Measurements from ENCODE around the gene NR2C1. TPM values are rescaled to one million over a fixed set of nuclear protein-coding genes. Genes with fewer than 3 reads are reported as not detected.

Gene NR2C1
- 10 to 100 TPM; 13.3 to 36.0 (median 19.6) TPM for total RNA-seq

DNA sequence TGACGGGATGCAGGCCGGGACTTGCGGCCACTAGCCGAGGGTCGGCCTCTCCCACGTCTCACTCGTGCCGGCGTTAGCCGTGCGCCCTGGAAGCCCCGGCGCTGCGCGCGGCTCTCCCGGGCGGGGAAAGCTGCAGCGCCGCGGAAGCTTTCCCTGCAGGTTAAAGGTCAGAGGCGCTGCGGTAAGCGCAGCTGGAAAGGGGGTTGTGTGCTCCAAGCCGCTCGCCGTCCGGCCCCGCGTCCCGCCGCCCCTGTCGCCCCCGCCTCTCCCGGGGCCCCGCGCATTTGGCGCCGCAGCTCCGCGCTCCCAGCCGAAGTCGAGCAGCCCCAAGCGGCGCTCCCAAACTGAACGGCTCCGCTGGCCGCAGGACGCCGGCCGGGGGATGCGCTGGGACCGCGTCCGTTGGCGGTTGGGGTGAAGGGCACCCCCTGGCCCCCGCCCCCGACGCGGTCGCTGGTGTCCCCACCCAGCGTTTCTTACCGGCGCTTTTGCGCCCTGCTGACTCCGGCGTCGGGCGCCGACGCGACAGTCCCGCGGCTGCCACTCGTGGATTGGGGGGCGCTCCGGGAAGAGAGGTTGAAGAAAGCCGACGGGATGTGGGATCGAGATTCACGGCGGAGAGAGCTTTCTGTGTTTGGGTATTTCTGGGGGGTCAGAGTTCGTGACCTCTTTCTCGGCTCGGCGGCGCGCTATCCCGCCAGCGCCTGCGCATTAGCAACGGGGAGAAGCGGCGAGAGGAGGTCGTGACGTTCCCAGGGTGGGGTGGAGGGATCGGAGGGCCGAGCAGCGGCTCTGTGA is at the start of gene NR2C1:
Gene NR2C1 (minus strand): TSS at position 719 of the 798 bp plus-strand sequence. CDS start 6,234 bp downstream, outside the sequence.
- TF ChIP-seq, protein P1, sequence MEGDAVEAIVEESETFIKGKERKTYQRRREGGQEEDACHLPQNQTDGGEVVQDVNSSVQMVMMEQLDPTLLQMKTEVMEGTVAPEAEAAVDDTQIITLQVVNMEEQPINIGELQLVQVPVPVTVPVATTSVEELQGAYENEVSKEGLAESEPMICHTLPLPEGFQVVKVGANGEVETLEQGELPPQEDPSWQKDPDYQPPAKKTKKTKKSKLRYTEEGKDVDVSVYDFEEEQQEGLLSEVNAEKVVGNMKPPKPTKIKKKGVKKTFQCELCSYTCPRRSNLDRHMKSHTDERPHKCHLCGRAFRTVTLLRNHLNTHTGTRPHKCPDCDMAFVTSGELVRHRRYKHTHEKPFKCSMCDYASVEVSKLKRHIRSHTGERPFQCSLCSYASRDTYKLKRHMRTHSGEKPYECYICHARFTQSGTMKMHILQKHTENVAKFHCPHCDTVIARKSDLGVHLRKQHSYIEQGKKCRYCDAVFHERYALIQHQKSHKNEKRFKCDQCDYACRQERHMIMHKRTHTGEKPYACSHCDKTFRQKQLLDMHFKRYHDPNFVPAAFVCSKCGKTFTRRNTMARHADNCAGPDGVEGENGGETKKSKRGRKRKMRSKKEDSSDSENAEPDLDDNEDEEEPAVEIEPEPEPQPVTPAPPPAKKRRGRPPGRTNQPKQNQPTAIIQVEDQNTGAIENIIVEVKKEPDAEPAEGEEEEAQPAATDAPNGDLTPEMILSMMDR (IDR thresholded peaks at IDR 0.05): peak in 3 of 6 experiments; percentile 74 to 87 (median 84)
- TF ChIP-seq POLR2A (IDR thresholded peaks at IDR 0.05): peak in 1 of 4 donors; percentile 11
- 0% methylated on average over 17 to 22 of the region's 99 CpGs for WGBS, 2 donors
- H3K4me1 ChIP-seq: peaks cover 0 to 39% (median 10%) of the 10 kb centered on the region in 3 donors
- H3K27ac ChIP-seq: peak within 1 kb of the TSS; percentile 87 to 95 (median 91)
- peak within 1 kb of the TSS; percentile 66 to 99 (median 92) for H3K4me3 ChIP-seq
- no peaks in the 10 kb centered on the region for H3K27me3 ChIP-seq
- no peaks in the 10 kb centered on the region for H3K9me3 ChIP-seq
- H3K36me3 ChIP-seq: peaks cover 0 to 4% (median 0%) of the 10 kb centered on the region in 3 donors
- peak; percentile 38 for DNase-seq
- intact Hi-C loops (cut with DNase I): no loop called here

DNA sequence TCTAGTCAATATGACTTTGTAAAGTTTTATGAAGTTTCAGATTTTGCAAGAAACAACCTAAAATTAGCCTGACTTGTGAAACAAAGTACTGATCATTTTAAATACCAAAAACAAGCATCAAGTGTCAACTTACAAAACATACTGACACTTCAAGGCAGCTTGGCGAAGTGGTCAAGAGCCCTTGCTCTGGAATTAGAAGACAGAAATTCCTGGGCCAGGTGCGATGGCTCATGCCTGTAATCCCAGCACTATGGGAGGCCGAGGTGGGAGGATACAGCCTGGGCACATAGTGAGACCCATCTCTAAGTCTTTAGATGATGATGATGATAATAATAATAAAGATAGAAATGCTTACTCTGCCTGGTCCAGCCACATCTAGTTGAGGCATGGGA is 45.4 kb upstream of the NR2C1 start:
- DNase-seq: no peak
- Histone ChIP-seq H3K9me3 (no peaks in the 10 kb centered on the region), H3K36me3 (peaks cover 0 to 3% (median 0%) of the 10 kb centered on the region in 3 donors), H3K27ac (peak overlapping the region in 1 of 4 donors; percentile 79), H3K27me3 (no peaks in the 10 kb centered on the region), H3K4me3 (no peak overlapping the region), H3K4me1 (peaks cover 0 to 30% (median 9%) of the 10 kb centered on the region in 3 donors)
- 81 to 88% methylated on average over 3 of the region's 3 CpGs for WGBS, 2 donors
- TF ChIP-seq, protein P1 (IDR thresholded peaks at IDR 0.05): no peak
- intact Hi-C loops (cut with DNase I): loop anchor here (5.0 kb wide), 3 partner anchors 99 to 414 kb away; partner anchors contain the start of genes FGD6 and VEZT

DNA sequence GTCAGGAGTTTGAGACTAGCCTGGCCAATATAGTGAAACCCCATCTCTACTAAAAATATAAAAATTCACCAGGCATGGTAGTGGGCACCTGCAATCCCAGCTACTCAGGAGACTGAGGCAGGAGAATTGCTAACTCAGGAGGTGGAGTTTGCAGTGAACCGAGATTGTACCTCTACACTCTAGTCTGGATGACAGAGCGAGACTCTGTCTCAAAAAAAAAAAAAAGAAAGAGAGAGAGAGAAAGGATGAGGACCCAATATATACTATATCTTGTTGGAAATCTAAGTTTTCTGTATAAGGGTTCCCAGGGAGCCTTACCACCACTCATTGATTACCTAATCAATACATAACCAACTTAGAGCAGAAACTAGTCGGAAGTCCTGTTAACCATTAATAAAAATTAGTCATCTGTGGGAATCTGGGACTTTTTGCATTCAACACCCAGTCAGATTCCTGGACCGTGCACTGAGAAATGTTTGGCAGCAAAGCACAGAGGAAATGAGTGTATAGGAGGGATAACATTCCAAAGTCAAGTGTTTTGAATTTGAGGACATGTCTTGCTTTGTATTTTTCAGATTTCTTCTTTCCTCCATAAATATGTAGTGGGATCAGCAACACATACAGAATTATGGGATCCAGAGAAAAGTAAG is 44.8 kb upstream of the NR2C1 start:
- H3K27me3 ChIP-seq: no peaks in the 10 kb centered on the region
- H3K9me3 ChIP-seq: no peaks in the 10 kb centered on the region
- WGBS, 2 donors: 53 to 55% methylated on average over 4 of the region's 4 CpGs
- H3K4me1 ChIP-seq: peaks cover 0 to 30% (median 9%) of the 10 kb centered on the region in 3 donors
- TF ChIP-seq, protein P1 (IDR thresholded peaks at IDR 0.05): no peak
- no peak for TF ChIP-seq POLR2A (IDR thresholded peaks at IDR 0.05)
- H3K4me3 ChIP-seq: no peak overlapping the region
- DNase-seq: no peak
- H3K36me3 ChIP-seq: peaks cover 0 to 5% (median 0%) of the 10 kb centered on the region in 3 donors
- intact Hi-C loops (cut with DNase I): loop anchor here (5.0 kb wide), 3 partner anchors 99 to 414 kb away; partner anchors contain the start of genes FGD6 and VEZT
- H3K27ac ChIP-seq: peak overlapping the region in 2 of 4 donors; percentile 30 to 79

DNA sequence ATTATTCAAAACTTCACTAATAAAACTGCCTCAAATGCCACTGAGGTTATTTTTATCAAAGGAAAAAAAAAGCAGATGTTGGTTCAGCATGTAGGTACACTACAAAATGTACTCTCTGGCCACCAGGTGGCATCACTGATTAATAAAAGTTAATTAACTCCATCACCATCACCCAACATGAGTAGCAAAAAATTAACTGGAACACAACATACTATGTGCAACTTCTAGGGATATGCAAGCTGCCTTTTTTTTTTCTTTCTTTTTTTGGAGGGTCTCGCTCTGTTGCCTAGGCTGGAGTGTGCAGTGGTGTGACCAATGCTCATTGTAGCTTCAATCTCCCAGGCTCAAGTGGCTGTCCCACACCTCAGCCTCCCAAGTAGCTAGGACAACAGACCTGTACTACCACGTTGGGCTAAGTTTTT is 43.8 kb upstream of the NR2C1 start:
- Histone ChIP-seq H3K9me3 (no peaks in the 10 kb centered on the region), H3K27ac (peak overlapping the region; percentile 57 to 79 (median 60))

More for the DNA sequence above, 43.8 kb upstream of the NR2C1 start:
- Histone ChIP-seq H3K36me3 (peaks cover 0 to 16% (median 0%) of the 10 kb centered on the region in 3 donors), H3K4me3 (no peak overlapping the region), H3K27me3 (no peaks in the 10 kb centered on the region), H3K4me1 (peaks cover 0 to 30% (median 9%) of the 10 kb centered on the region in 3 donors)
- TF ChIP-seq POLR2A (IDR thresholded peaks at IDR 0.05): no peak
- TF ChIP-seq, protein P1 (IDR thresholded peaks at IDR 0.05): peak; percentile 63 to 92 (median 74)
- 45 to 48% methylated on average over 2 of the region's 2 CpGs for WGBS, 2 donors
- intact Hi-C loops (cut with DNase I): loop anchor here (5.0 kb wide), 3 partner anchors 100 to 415 kb away; partner anchors contain the start of genes FGD6 and VEZT
- DNase-seq: no peak
